ENCODE results near the gene HBP1.

GRCh38 chr7:107152011-107152410 lies 16.8 kb upstream of the HBP1 start:
- TF ChIP-seq, protein P1, sequence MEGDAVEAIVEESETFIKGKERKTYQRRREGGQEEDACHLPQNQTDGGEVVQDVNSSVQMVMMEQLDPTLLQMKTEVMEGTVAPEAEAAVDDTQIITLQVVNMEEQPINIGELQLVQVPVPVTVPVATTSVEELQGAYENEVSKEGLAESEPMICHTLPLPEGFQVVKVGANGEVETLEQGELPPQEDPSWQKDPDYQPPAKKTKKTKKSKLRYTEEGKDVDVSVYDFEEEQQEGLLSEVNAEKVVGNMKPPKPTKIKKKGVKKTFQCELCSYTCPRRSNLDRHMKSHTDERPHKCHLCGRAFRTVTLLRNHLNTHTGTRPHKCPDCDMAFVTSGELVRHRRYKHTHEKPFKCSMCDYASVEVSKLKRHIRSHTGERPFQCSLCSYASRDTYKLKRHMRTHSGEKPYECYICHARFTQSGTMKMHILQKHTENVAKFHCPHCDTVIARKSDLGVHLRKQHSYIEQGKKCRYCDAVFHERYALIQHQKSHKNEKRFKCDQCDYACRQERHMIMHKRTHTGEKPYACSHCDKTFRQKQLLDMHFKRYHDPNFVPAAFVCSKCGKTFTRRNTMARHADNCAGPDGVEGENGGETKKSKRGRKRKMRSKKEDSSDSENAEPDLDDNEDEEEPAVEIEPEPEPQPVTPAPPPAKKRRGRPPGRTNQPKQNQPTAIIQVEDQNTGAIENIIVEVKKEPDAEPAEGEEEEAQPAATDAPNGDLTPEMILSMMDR (IDR thresholded peaks at IDR 0.05): no peak
- TF ChIP-seq EZH2 (IDR thresholded peaks at IDR 0.05; ENCODE audit: borderline replicate concordance, insufficient read depth, low read depth, low read length, poor library complexity, severe bottlenecking): no peak

All from B cell (primary cell).